Stimulated activated naive B cell treated with anti-CD40 and anti-IgM and Interleukin-4, amounts not matched to agents 10 μg/mL and 1 μg/mL and 100 μg/mL, for 72 hours (primary cell): ENCODE measurements around the gene FRMPD2.
"Not testable (repeated sequence)": the region's sequence is repeated elsewhere in the genome, so short reads cannot be mapped to it uniquely, and the experiment has no call there.

Experiments used
- ATAC-seq, 2 donors: fragments of 150-1000 bp; cut with Tn5 transposase; replicated peaks; 2 replicates each; pipeline ENCODE4 v1.10.0; 2021; ENCODE audit warnings: moderate library complexity in 1 of 2
- DNase-seq: peaks from one replicate; pipeline ENCODE4 v3.0.0; 2021
- H3K27ac Mint-ChIP-seq: one replicate; pipeline ENCODE4 v1.8.0; 2022; ENCODE audit warnings: mild to moderate bottlenecking, mixed read lengths
- H3K27me3 Mint-ChIP-seq, 2 donors: one replicate each; pipeline ENCODE4 v1.8.0; 2022; ENCODE audit warnings: mixed read lengths in 2 of 2
- H3K36me3 Mint-ChIP-seq, 2 donors: one replicate each; pipeline ENCODE4 v1.8.0; 2022; ENCODE audit warnings: mixed read lengths in 2 of 2, mild to moderate bottlenecking in 1 of 2
- H3K4me1 Mint-ChIP-seq, 2 donors: one replicate each; pipeline ENCODE4 v1.8.0; 2022; ENCODE audit warnings: mixed read lengths in 2 of 2, mild to moderate bottlenecking in 1 of 2
- H3K4me3 Mint-ChIP-seq, 2 donors: one replicate each; pipeline ENCODE4 v1.8.0; 2022; ENCODE audit warnings: mild to moderate bottlenecking in 2 of 2, mixed read lengths in 2 of 2, moderate library complexity in 1 of 2
- H3K9me3 Mint-ChIP-seq, 2 donors: one replicate each; pipeline ENCODE4 v1.8.0; 2022; ENCODE audit warnings: mixed read lengths in 2 of 2, mild to moderate bottlenecking in 1 of 2

FRMPD2 gene

DNA sequence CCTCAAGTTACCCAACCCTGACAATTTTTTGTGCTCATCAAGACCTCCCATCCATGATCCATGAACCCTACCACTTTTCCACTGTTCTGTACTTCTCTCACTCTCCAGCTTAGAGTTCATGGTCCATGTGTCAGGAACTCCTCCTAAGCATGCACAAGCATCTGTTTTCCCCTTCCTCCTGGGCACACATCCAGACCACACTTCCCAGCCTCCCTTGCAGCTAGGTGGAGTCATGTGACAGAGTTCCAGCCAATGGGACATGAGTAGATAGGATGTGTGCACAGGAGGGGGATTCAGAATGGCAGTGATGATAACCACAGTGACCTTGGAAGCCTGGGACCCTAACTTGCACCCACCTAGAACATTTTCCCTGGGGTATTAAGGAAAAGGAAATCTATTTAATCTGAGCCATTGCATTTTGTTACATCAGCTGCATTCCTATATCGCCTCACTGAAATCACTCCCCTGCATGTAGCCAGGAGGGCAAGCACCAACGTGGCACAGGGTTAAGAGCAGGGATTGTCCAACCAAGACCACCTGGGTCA lies 9.6 kb upstream of the FRMPD2 start:
- no peak for ATAC-seq
- peak overlapping the region in 1 of 2 donors; percentile 20 for H3K4me3 Mint-ChIP-seq
- peaks cover 45 to 68% of the 10 kb centered on the region in 2 donors for H3K4me1 Mint-ChIP-seq
- DNase-seq: no peak
- peaks cover 30 to 34% of the 10 kb centered on the region in 2 donors for H3K27me3 Mint-ChIP-seq
- H3K27ac Mint-ChIP-seq: peak overlapping the region; percentile 48
- peaks cover 22 to 30% of the 10 kb centered on the region in 2 donors for H3K9me3 Mint-ChIP-seq
- H3K36me3 Mint-ChIP-seq: peaks cover 19 to 26% of the 10 kb centered on the region in 2 donors

DNA sequence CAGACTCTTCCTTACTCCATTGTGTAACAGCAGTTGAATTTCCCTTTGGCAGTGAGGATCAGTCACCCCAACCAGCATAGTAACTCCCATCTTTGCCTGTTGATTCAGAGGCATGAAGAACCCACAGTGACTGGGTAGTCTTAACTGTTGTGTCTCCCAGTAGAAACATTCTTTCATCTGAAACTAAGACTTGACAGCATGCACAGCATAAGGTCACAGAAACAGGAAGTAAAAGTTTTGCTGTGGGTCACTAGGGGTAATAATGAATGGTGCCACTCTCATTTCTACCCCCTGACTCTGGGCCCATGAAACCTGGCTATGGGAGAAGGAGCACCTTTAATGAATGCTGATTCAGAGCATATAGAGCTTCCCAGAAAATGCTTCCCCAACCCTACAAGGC lies 8.3 kb upstream of the FRMPD2 start:
- Mint-ChIP-seq H3K27ac (peak overlapping the region; percentile 85), H3K4me3 (peak overlapping the region; percentile 27 to 63), H3K27me3 (peaks cover 28 to 30% of the 10 kb centered on the region in 2 donors), H3K36me3 (peaks cover 19 to 32% of the 10 kb centered on the region in 2 donors), H3K4me1 (peaks cover 50 to 77% of the 10 kb centered on the region in 2 donors), H3K9me3 (peaks cover 22 to 34% of the 10 kb centered on the region in 2 donors)
- ATAC-seq: peak; percentile 73 to 81
- peak; percentile 51 for DNase-seq

DNA sequence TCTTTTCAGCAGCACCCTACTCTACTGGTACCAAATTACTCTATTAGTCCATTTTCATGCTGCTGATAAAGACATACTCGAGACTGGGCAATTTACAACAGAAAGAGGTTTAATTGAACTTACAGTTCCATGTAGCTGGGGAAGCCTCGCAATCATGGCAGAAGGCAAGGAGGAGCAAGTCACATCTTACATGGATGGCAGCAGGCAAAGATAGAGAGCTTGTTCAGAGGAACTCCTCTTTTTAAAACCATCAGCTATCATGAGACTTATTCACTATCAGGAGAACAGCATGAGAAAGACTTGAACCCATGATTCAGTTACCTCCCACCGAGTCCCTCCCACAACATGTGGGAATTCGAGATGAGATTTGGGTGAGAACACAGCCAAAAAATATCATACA lies 7.2 kb upstream of the FRMPD2 start:
- Mint-ChIP-seq H3K36me3 (peaks cover 19 to 34% of the 10 kb centered on the region in 2 donors), H3K27me3 (peaks cover 25 to 27% of the 10 kb centered on the region in 2 donors), H3K9me3 (peaks cover 22 to 34% of the 10 kb centered on the region in 2 donors), H3K4me1 (peaks cover 46 to 70% of the 10 kb centered on the region in 2 donors), H3K27ac (peak overlapping the region; percentile 25)
- ATAC-seq, DNase-seq, H3K4me3 Mint-ChIP-seq: not testable (repeated sequence)

DNA sequence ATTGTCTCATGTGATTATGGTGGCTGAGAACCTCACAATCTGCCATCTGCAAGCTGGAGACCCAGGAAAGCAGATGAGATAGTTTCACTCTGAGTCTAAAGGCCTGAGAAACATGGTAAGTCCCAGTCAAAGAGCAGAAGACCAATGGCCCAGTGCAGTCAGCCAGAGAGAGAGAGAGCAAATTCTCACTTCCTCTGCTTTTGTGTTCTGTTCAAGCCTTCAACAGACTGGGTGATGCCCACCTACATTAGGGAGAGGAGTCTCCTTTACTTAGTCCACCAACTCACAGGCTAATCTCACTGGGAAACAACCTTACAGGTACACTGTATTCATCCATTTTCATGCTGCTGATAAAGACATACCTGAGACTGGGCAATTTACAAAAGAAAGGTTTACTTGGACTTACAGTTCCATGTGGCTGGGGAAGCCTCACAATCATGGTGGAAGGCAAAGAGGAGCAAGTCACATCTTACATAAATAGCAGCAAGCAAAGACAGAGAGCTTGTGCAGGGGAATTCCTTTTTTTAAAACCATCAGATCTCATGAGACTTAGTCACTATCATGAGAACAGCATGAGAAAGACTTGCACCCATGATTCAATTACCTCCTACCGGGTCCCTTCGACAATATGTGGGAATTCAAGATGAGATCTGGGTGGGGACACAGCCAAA lies 4.7 kb upstream of the FRMPD2 start:
- peaks cover 5 to 6% of the 10 kb centered on the region in 2 donors for H3K27me3 Mint-ChIP-seq
- ATAC-seq: peak; percentile 93
- H3K4me1 Mint-ChIP-seq: peaks cover 35 to 51% of the 10 kb centered on the region in 2 donors
- peaks cover 16 to 25% of the 10 kb centered on the region in 2 donors for H3K36me3 Mint-ChIP-seq
- H3K4me3 Mint-ChIP-seq: peak overlapping the region; percentile 33 to 60
- H3K27ac Mint-ChIP-seq: peak overlapping the region; percentile 96
- peak; percentile 71 for DNase-seq
- peaks cover 15 to 18% of the 10 kb centered on the region in 2 donors for H3K9me3 Mint-ChIP-seq

DNA sequence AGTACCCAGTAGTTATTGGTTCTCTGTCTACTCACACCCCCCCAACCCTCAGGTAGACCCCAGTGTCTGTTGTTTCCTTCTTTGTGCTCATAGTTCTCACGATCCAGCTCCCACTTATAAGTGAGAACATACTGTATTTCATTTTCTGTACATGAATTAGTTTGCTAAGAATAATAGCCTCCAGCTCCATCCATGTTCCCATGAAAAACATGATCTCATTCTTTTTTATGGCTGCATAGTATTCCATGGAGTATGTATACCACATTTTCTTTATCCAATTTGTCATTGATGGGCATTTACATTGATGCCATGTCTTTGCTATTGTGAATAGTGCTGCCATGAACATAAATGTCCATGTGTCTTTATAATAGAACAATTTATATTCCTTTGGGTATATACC lies 2.6 kb upstream of the FRMPD2 start:
- H3K36me3 Mint-ChIP-seq: peaks cover 9 to 18% of the 10 kb centered on the region in 2 donors
- DNase-seq (no peak), ATAC-seq (no peak)
- no peak overlapping the region for H3K27ac Mint-ChIP-seq
- peaks cover 6 to 11% of the 10 kb centered on the region in 2 donors for H3K9me3 Mint-ChIP-seq
- peaks cover 20 to 33% of the 10 kb centered on the region in 2 donors for H3K4me1 Mint-ChIP-seq
- H3K27me3 Mint-ChIP-seq: peaks cover 5 to 6% of the 10 kb centered on the region in 2 donors
- H3K4me3 Mint-ChIP-seq: no peak overlapping the region

DNA sequence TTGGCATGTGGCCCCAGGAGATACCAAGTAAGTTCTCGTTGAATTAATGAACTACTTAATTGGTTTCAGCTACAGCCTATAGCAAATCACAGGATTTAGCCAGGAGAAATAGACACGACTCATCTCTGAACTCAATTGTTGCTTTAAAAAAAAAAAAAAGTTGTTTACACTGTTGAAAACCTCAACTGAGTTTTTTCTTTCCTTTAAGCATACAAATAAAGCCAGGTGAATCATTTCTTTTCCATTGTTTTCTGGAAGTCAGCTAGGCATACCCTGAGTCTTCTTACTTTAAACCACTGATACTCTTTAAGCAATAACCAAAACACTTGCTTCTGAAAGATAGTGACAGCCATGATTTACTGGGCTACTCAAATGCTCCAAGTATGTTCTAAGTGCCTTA lies 755 bp downstream of the FRMPD2 start:
- DNase-seq (no peak), ATAC-seq (no peak)
- Mint-ChIP-seq H3K27ac (no peak overlapping the region), H3K9me3 (peaks cover 0 to 4% of the 10 kb centered on the region in 2 donors), H3K4me1 (peaks cover 7 to 10% of the 10 kb centered on the region in 2 donors), H3K4me3 (no peak overlapping the region), H3K27me3 (peaks cover 9 to 11% of the 10 kb centered on the region in 2 donors), H3K36me3 (peaks cover 0 to 9% of the 10 kb centered on the region in 2 donors)

DNA sequence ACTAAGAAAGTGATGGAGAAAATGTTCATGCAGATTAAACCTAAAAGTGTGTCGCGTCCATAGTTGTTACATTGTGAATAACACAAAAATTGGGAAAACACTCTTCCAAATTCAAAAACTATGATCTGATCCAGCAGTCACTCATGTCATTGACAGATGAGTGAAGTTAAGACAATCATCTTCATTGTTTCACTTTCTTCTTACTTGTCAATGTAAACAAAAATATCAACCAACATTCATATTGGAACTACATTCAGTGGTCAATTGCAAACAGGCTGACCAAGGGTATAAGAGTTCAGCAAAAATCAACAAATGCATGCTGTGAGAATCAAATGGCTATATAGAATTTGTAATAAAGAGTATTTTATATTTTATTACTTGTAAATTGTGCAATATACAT lies 1.8 kb downstream of the FRMPD2 start:
- Mint-ChIP-seq H3K4me3 (no peak overlapping the region), H3K4me1 (peaks cover under 1 to 2% of the 10 kb centered on the region in 2 donors), H3K36me3 (peaks cover 0 to under 1% of the 10 kb centered on the region in 2 donors), H3K9me3 (no peaks in the 10 kb centered on the region), H3K27ac (no peak overlapping the region), H3K27me3 (peaks cover 9 to 11% of the 10 kb centered on the region in 2 donors)
- DNase-seq (no peak), ATAC-seq (no peak)

DNA sequence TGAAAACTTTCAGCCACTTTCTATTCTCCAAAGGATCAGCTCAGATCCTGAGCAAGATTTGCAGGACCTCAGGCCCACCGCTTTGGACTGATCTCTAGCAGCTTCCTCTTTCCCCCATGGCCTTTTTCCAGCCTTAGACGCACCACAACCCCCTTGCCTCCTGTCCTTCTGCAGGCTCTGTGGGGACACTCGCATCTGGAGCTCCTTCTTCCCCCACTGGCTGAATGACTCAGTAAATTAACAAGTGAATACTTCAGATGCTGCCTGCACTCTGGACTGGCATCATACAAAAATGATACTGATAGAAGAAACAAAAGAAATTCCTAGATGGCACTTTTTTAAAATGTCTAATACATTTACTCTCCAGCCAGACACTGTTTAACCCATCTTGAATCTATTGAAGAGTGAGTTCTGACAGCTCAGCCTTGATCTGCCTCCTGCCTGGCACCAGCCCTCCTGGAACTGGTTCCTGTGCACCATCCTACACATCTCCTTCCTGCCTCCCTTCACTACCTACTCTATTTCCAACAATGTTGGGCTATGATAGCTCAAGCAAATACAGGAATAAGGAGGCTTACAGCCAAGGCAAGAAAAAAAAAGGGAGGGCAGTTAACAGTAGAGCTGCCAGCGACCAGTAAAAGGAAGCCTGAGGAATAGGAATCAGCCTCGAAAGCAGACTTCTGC lies 3.3 kb downstream of the FRMPD2 start:
- ATAC-seq (no peak), DNase-seq (no peak)
- no peaks in the 10 kb centered on the region for H3K9me3 Mint-ChIP-seq
- peaks cover 0 to 2% of the 10 kb centered on the region in 2 donors for H3K4me1 Mint-ChIP-seq
- no peak overlapping the region for H3K4me3 Mint-ChIP-seq
- no peaks in the 10 kb centered on the region for H3K36me3 Mint-ChIP-seq
- H3K27me3 Mint-ChIP-seq: peaks cover 17% of the 10 kb centered on the region in 2 donors
- no peak overlapping the region for H3K27ac Mint-ChIP-seq

DNA sequence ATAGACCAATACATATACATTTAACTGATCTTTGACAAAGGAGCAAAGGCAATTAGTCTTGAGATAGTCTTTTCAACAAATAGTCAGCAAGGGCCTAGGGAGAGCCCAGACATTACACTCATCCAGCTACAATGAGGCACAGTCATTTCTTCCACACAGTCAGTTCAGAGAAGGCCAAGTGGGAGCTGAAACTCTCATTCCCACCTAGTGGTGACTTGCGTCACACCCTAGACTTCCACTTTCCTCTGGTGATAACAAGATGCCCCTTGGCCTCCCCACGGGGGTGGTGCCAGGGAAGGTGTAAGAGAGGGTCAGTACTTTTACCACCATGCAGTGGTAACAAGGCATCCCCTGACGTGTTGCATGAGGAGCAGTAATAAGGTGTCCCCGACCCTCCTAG lies 8.0 kb downstream of the FRMPD2 start:
- Mint-ChIP-seq H3K27me3 (peaks cover 17 to 36% of the 10 kb centered on the region in 2 donors), H3K9me3 (peaks cover 0 to 2% of the 10 kb centered on the region in 2 donors), H3K36me3 (no peaks in the 10 kb centered on the region), H3K4me1 (no peaks in the 10 kb centered on the region), H3K4me3 (no peak overlapping the region), H3K27ac (no peak overlapping the region)
- no peak for DNase-seq
- peak; percentile 65 to 89 for ATAC-seq

DNA sequence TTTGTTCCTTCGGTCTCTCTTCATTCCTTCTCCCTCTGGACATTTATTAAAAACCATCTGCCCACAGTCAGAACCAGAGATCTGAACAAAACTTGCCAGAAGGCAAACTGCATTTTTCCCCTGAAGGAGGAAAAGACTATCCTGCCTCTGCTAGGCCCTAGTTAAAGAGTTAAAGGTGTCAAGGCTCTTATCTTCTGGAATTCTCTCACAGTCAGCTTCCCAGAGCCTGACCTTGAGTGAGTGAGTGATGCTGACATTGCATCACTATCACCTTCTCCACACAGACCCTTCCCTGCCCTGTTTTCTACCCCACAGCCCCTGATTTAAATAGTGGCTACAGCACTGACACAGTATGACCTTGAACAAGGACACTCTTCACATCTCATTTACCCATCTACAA lies 16.4 kb downstream of the FRMPD2 start:
- H3K27me3 Mint-ChIP-seq: peaks cover 33 to 44% of the 10 kb centered on the region in 2 donors
- peaks cover 0 to 3% of the 10 kb centered on the region in 2 donors for H3K9me3 Mint-ChIP-seq
- no peaks in the 10 kb centered on the region for H3K4me1 Mint-ChIP-seq
- H3K36me3 Mint-ChIP-seq: no peaks in the 10 kb centered on the region
- ATAC-seq (no peak), DNase-seq (no peak)
- no peak overlapping the region for H3K27ac Mint-ChIP-seq
- H3K4me3 Mint-ChIP-seq: no peak overlapping the region

DNA sequence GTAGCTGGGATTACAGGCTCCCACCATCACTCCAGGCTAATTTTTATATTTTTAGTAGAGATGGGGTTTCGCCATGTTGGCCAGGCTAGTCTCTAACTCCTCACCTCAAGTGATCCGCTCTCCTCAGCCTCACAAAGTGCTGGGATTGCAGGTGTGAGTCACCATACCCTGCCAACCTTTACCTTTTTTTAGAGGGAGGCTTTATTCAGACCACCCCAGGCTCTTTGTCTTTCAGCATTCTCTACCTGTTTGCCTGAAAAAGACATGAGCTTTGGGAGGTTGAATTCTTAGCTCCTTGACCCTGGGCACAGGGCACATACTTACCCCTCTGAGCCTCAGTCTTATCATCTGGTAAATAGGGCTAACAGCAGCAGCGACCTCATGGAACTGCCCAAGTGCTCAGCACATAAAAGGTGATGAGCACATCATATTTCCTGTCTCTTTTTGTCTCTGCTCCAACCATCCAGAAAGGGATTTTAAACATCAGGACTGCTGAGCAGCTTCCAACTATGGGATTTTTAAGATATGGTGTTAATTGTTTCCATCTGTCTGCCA lies 17.0 kb downstream of the FRMPD2 start:
- H3K4me3 Mint-ChIP-seq: no peak overlapping the region
- H3K27me3 Mint-ChIP-seq: peaks cover 33 to 37% of the 10 kb centered on the region in 2 donors
- no peak for DNase-seq
- no peak for ATAC-seq
- H3K4me1 Mint-ChIP-seq: no peaks in the 10 kb centered on the region
- no peak overlapping the region for H3K27ac Mint-ChIP-seq
- H3K36me3 Mint-ChIP-seq: no peaks in the 10 kb centered on the region
- peaks cover 0 to 3% of the 10 kb centered on the region in 2 donors for H3K9me3 Mint-ChIP-seq

DNA sequence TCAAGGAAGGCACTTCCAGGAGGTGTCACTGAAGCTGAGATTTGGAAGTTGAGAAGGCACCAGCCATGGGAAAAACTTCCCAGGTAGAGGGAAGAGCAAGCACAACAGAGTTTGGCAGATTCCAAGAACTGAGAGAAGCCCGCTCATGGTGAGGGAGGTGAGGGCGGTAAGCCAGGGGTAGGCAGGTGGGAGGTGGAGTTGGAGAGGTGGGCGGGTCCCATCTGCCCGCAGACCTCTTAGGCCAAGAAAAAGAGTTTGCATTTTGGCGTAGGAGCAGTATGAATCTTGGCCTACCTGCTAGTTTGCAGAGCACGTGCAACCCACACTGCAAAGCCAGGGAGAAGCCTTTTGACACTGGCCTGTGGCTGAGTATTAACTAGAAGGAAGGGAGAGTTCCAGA lies 18.8 kb downstream of the FRMPD2 start:
- Mint-ChIP-seq H3K4me3 (no peak overlapping the region), H3K4me1 (no peaks in the 10 kb centered on the region), H3K36me3 (no peaks in the 10 kb centered on the region), H3K27me3 (peaks cover 27 to 41% of the 10 kb centered on the region in 2 donors), H3K9me3 (peaks cover 0 to 3% of the 10 kb centered on the region in 2 donors), H3K27ac (no peak overlapping the region)
- ATAC-seq: no peak
- DNase-seq: no peak

DNA sequence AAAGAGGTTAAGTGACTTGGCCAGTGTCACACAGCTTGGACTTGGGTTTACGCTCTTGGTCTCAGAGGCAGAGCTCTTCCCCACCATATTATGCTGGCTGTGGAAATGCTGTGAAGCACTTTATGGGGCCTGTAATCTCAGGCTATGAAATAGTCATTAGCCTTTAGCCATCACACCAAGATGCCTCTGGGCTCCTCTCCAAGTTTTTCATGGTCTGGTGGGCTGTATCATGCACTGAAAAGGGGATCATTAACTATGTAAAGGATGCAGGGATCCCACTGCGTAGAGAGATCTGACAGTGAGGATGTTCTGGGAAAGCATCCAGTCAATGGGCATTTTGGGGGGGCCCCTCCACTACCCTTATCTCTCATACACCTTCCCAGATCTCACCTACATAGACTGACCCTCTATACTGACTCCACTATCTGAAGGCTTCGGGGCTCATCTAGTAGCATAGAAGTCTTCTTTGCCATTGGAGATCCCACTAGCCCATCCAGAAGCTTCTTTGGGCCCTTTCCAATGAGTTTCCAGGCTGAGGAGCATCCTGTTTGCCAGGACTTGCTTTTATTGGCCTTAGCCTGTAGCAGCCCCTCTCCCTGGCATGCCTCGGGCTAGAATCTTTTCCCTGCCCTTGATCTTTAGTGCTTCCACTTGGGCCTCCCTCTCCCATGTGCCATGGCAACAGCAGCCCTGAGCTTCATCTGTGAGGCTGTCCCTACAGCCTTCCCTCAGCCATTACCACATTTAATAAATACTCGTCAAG lies 19.6 kb downstream of the FRMPD2 start:
- Mint-ChIP-seq H3K9me3 (peaks cover 0 to 3% of the 10 kb centered on the region in 2 donors), H3K4me1 (no peaks in the 10 kb centered on the region), H3K36me3 (no peaks in the 10 kb centered on the region), H3K27ac (no peak overlapping the region), H3K4me3 (no peak overlapping the region), H3K27me3 (peaks cover 20 to 42% of the 10 kb centered on the region in 2 donors)
- ATAC-seq: no peak
- DNase-seq: no peak
